Neural progenitor cell (in vitro differentiated cells): ENCODE data around the gene CD4. TPM values are rescaled to one million over a fixed set of nuclear protein-coding genes. Genes with fewer than 3 reads are reported as not detected.

ENCODE experiments used
- DNase-seq: peaks from one replicate; pipeline ENCODE4 v3.0.0-alpha.2; 2016; ENCODE audit warnings: low spot score
- H2AFZ ChIP-seq: fragments of 200-600 bp; sonication (generic); replicated peaks from 2 replicates; pipeline ENCODE4 v1.6.1; 2016; ENCODE audit warnings: antibody characterized with exemption
- H3F3A ChIP-seq: fragments of 200-600 bp; sonication (generic); 2 replicates; pipeline ENCODE4 v1.6.1; 2016; ENCODE audit warnings: antibody characterized with exemption, low read depth
- H3K27ac ChIP-seq: fragments of 200-600 bp; sonication (generic); 2 replicates; pipeline ENCODE4 v1.5.1; 2016; ENCODE audit warnings: mild to moderate bottlenecking
- H3K27me3 ChIP-seq: fragments of 200-600 bp; sonication (generic); 2 replicates; pipeline ENCODE4 v1.6.1; 2016; ENCODE audit warnings: mild to moderate bottlenecking, moderate library complexity
- H3K36me3 ChIP-seq: fragments of 200-600 bp; sonication (generic); 2 replicates; pipeline ENCODE4 v1.5.1; 2016
- H3K4me1 ChIP-seq: fragments of 200-600 bp; sonication (generic); 2 replicates; pipeline ENCODE4 v1.6.1; 2016; ENCODE audit warnings: mixed run types
- H3K4me2 ChIP-seq: fragments of 200-600 bp; sonication (generic); 2 replicates; pipeline ENCODE4 v1.6.1; 2016
- H3K4me3 ChIP-seq: fragments of 200-600 bp; sonication (generic); 2 replicates; pipeline ENCODE4 v1.5.1; 2016
- H3K79me2 ChIP-seq: fragments of 200-600 bp; sonication (generic); 2 replicates; pipeline ENCODE4 v1.6.1; 2016; ENCODE audit warnings: low read depth
- H3K9ac ChIP-seq: fragments of 200-600 bp; sonication (generic); 2 replicates; pipeline ENCODE4 v1.6.1; 2016
- H3K9me3 ChIP-seq: fragments of 200-600 bp; sonication (generic); 2 replicates; pipeline ENCODE4 v1.5.1; 2016; ENCODE audit warnings: low read depth
- H4K20me1 ChIP-seq: fragments of 200-600 bp; sonication (generic); 2 replicates; pipeline ENCODE4 v1.6.1; 2016; ENCODE audit warnings: low read depth
- H3K27ac Mint-ChIP-seq: 3 replicates; pipeline ENCODE4 v1.8.0; 2021; ENCODE audit warnings: mixed read lengths
- H3K27me3 Mint-ChIP-seq: 2 replicates; pipeline ENCODE4 v1.8.0; 2022; ENCODE audit warnings: low read depth, mild to moderate bottlenecking, inconsistent platforms, moderate library complexity, mixed read lengths; ENCODE audit not compliant: insufficient read depth
- H3K36me3 Mint-ChIP-seq: 3 replicates; pipeline ENCODE4 v1.8.0; 2021; ENCODE audit warnings: mixed read lengths
- H3K4me1 Mint-ChIP-seq: 3 replicates; pipeline ENCODE4 v1.8.0; 2021; ENCODE audit warnings: mixed read lengths
- H3K4me3 Mint-ChIP-seq: 3 replicates; pipeline ENCODE4 v1.8.0; 2021; ENCODE audit warnings: mild to moderate bottlenecking, moderate library complexity, mixed read lengths
- H3K9me3 Mint-ChIP-seq: 3 replicates; pipeline ENCODE4 v1.8.0; 2020; ENCODE audit warnings: mixed read lengths
- EZH2 ChIP-seq: fragments of 200-600 bp; sonication (generic); IDR thresholded peaks from 2 replicates; pipeline ENCODE4 v1.6.1; 2017; ENCODE audit warnings: antibody characterized with exemption, mild to moderate bottlenecking, moderate library complexity
- EZH2phosphoT487 ChIP-seq: fragments of 200-600 bp; sonication (generic); IDR thresholded peaks from 2 replicates; pipeline ENCODE4 v1.6.1; 2017; ENCODE audit warnings: antibody characterized with exemption
- total RNA-seq: library from RNA; depleted of rRNA; stranded (reverse); fragments of >200 nt; gene quantifications from 2 replicates; pipeline ENCODE4 v1.2.3, GENCODE V29; 2015; ENCODE audit warnings: low replicate concordance
- TF ChIP-seq, protein P1 (sequence below): fragments of 200-600 bp; sonication (generic); IDR thresholded peaks from 2 replicates; pipeline ENCODE4 v1.5.1; 2017; ENCODE audit warnings: antibody characterized with exemption, mild to moderate bottlenecking

Gene CD4
- total RNA-seq, 1 donor from 2014 or later = 2.5 TPM

DNA sequence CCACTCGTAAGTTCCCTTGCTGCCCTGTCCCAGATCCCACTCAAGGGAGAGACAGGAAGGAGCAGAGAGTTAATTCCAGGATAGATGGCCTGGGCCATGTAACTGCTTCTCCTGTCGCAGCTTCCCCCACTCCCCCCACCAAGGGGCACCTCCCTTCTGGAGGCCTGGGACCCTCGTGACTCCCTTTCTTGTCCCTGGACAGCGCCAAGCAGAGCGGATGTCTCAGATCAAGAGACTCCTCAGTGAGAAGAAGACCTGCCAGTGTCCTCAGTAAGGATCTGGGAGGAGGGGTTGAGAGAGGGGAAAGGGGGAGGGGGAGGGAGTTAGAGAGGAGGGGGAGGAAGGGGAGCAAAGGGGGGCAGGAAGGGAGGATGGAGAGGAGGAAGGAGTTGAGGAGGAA is 29.3 kb downstream of the CD4 start:
- no peaks in the 10 kb centered on the region for H3K27me3 ChIP-seq
- Mint-ChIP-seq H3K4me1 (peaks cover 60% of the 10 kb centered on the region), H3K9me3 (no peaks in the 10 kb centered on the region), H3K27me3 (peaks cover 9% of the 10 kb centered on the region), H3K4me3 (peak overlapping the region; percentile 73), H3K36me3 (peaks cover 3% of the 10 kb centered on the region), H3K27ac (peak overlapping the region; percentile 96)
- H2AFZ ChIP-seq = no peak overlapping the region
- peaks cover 54% of the 10 kb centered on the region for H3F3A ChIP-seq
- H3K9ac ChIP-seq = no peak overlapping the region
- no peaks in the 10 kb centered on the region for H4K20me1 ChIP-seq
- TF ChIP-seq, protein P1, sequence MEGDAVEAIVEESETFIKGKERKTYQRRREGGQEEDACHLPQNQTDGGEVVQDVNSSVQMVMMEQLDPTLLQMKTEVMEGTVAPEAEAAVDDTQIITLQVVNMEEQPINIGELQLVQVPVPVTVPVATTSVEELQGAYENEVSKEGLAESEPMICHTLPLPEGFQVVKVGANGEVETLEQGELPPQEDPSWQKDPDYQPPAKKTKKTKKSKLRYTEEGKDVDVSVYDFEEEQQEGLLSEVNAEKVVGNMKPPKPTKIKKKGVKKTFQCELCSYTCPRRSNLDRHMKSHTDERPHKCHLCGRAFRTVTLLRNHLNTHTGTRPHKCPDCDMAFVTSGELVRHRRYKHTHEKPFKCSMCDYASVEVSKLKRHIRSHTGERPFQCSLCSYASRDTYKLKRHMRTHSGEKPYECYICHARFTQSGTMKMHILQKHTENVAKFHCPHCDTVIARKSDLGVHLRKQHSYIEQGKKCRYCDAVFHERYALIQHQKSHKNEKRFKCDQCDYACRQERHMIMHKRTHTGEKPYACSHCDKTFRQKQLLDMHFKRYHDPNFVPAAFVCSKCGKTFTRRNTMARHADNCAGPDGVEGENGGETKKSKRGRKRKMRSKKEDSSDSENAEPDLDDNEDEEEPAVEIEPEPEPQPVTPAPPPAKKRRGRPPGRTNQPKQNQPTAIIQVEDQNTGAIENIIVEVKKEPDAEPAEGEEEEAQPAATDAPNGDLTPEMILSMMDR = no peak
- H3K36me3 ChIP-seq = no peaks in the 10 kb centered on the region
- no peaks in the 10 kb centered on the region for H3K79me2 ChIP-seq
- no peaks in the 10 kb centered on the region for H3K9me3 ChIP-seq
- no peak overlapping the region for H3K27ac ChIP-seq
- DNase-seq = no peak
- H3K4me3 ChIP-seq = no peak overlapping the region
- peak overlapping the region; percentile 89 for H3K4me2 ChIP-seq
- H3K4me1 ChIP-seq = peaks cover 53% of the 10 kb centered on the region

DNA sequence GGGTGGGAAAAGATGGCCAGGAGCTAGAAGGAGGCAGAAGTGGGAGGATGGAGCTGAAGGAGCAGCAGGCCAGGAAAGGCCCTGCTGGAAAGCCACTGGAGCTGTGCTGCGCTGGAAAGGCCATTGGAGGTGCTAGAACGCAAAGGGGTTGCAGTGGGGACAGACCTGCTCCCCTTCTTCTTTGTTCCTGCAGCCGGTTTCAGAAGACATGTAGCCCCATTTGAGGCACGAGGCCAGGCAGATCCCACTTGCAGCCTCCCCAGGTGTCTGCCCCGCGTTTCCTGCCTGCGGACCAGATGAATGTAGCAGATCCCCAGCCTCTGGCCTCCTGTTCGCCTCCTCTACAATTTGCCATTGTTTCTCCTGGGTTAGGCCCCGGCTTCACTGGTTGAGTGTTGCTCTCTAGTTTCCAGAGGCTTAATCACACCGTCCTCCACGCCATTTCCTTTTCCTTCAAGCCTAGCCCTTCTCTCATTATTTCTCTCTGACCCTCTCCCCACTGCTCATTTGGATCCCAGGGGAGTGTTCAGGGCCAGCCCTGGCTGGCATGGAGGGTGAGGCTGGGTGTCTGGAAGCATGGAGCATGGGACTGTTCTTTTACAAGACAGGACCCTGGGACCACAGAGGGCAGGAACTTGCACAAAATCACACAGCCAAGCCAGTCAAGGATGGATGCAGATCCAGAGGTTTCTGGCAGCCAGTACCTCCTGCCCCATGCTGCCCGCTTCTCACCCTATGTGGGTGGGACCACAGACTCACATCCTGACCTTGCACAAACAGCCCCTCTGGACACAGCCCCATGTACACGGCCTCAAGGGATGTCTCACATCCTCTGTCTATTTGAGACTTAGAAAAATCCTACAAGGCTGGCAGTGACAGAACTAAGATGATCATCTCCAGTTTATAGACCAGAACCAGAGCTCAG is 30.0 kb downstream of the CD4 start:
- Histone ChIP-seq H3K36me3 (no peaks in the 10 kb centered on the region), H3K9me3 (no peaks in the 10 kb centered on the region), H3K27ac (peak overlapping the region; percentile 53), H3K27me3 (no peaks in the 10 kb centered on the region), H2AFZ (no peak overlapping the region), H3K79me2 (no peaks in the 10 kb centered on the region), H3K4me2 (peak overlapping the region; percentile 89), H4K20me1 (no peaks in the 10 kb centered on the region), H3F3A (peaks cover 57% of the 10 kb centered on the region), H3K4me1 (peaks cover 53% of the 10 kb centered on the region), H3K9ac (no peak overlapping the region), H3K4me3 (no peak overlapping the region)
- no peak for DNase-seq
- H3K4me1 Mint-ChIP-seq = peaks cover 62% of the 10 kb centered on the region
- H3K27me3 Mint-ChIP-seq = peaks cover 9% of the 10 kb centered on the region
- no peak for TF ChIP-seq EZH2phosphoT487
- TF ChIP-seq, protein P1 = peak; percentile 6
- TF ChIP-seq EZH2 = no peak
- no peaks in the 10 kb centered on the region for H3K9me3 Mint-ChIP-seq
- peak overlapping the region; percentile 99 for H3K27ac Mint-ChIP-seq
- H3K36me3 Mint-ChIP-seq = peaks cover 6% of the 10 kb centered on the region
- H3K4me3 Mint-ChIP-seq = peak overlapping the region; percentile 89

DNA sequence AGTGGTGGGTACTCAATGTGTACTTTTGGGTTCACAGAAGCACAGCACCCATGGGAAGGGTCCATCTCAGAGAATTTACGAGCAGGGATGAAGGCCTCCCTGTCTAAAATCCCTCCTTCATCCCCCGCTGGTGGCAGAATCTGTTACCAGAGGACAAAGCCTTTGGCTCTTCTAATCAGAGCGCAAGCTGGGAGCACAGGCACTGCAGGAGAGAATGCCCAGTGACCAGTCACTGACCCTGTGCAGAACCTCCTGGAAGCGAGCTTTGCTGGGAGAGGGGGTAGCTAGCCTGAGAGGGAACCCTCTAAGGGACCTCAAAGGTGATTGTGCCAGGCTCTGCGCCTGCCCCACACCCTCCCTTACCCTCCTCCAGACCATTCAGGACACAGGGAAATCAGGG is 30.8 kb downstream of the CD4 start:
- H3K36me3 Mint-ChIP-seq = peaks cover 11% of the 10 kb centered on the region
- H3K27me3 ChIP-seq = no peaks in the 10 kb centered on the region
- H3K4me3 Mint-ChIP-seq = peak overlapping the region; percentile 89
- peak overlapping the region; percentile 89 for H3K4me2 ChIP-seq
- H3K4me1 ChIP-seq = peaks cover 54% of the 10 kb centered on the region
- no peaks in the 10 kb centered on the region for H4K20me1 ChIP-seq
- peak overlapping the region; percentile 27 for H3K27ac ChIP-seq
- no peaks in the 10 kb centered on the region for H3K79me2 ChIP-seq
- no peaks in the 10 kb centered on the region for H3K9me3 Mint-ChIP-seq
- TF ChIP-seq EZH2 (no peak), EZH2phosphoT487 (no peak)
- TF ChIP-seq, protein P1 = no peak
- H3K4me1 Mint-ChIP-seq = peaks cover 68% of the 10 kb centered on the region
- H3K9me3 ChIP-seq = no peaks in the 10 kb centered on the region
- DNase-seq = peak; percentile 66
- no peak overlapping the region for H3K9ac ChIP-seq
- H2AFZ ChIP-seq = no peak overlapping the region
- H3K36me3 ChIP-seq = no peaks in the 10 kb centered on the region
- H3F3A ChIP-seq = peaks cover 57% of the 10 kb centered on the region
- H3K27ac Mint-ChIP-seq = peak overlapping the region; percentile 99
- H3K27me3 Mint-ChIP-seq = peaks cover 13% of the 10 kb centered on the region
- H3K4me3 ChIP-seq = peak overlapping the region; percentile 52
